ENCODE measurements around the gene BCS1L. TPM values are rescaled to one million over a fixed set of nuclear protein-coding genes. Genes with fewer than 3 reads are reported as not detected.

Gene BCS1L
- total RNA-seq, 1 donor from 2014 or later = 31.3 TPM

Other genes with a start within 250 kb of the BCS1L start
- gene VIL1, start 240.6 kb upstream of the BCS1L start, total RNA-seq = not detected in 2 replicates
- gene USP37, start 91.3 kb upstream of the BCS1L start, total RNA-seq = 15.0 and 19.4 TPM in 2 replicates
- 56.4 and 57.3 TPM in 2 replicates for gene CNOT9, start 90.8 kb upstream of the BCS1L start, total RNA-seq
- 1.7 and 4.7 TPM in 2 replicates for gene PLCD4, start 51.8 kb upstream of the BCS1L start, total RNA-seq
- 9.0 and 14.1 TPM in 2 replicates for gene ZNF142, start 60 bp upstream of the BCS1L start, total RNA-seq
- gene RNF25, start 12.3 kb downstream of the BCS1L start, total RNA-seq = 21.1 and 35.7 TPM in 2 replicates
- 11.5 and 15.3 TPM in 2 replicates for gene STK36, start 12.4 kb downstream of the BCS1L start, total RNA-seq
- gene TTLL4, start 51.2 kb downstream of the BCS1L start, total RNA-seq = 7.6 and 9.4 TPM in 2 replicates
- gene CYP27A1, start 122.5 kb downstream of the BCS1L start, total RNA-seq = 8.6 and 12.8 TPM in 2 replicates
- not detected in 2 replicates for gene PRKAG3, start 172.1 kb downstream of the BCS1L start, total RNA-seq
- gene WNT6, start 200.1 kb downstream of the BCS1L start, total RNA-seq = not detected in 2 replicates
- gene WNT10A, start 221.2 kb downstream of the BCS1L start, total RNA-seq = under 0.01 and 0.05 TPM in 2 replicates

All from dermis blood vessel endothelial cell (primary cell).